Adrenal gland (tissue), 12 donors: ENCODE data around the gene SFXN5. TPM values are rescaled to one million over a fixed set of nuclear protein-coding genes. Genes with fewer than 3 reads are reported as not detected.

Experiments used
- DNase-seq, 7 donors: peaks; one replicate each; pipeline ENCODE4 v3.0.0-alpha.2; 2019 to 2020
- H3K27ac ChIP-seq, 5 donors: fragments of 200-600 bp; sonication (generic) in 4 of 5; 1 replicate in 3 of 5; 2 replicates in 2 of 5; pipeline versions ENCODE4 v1.5.1 to v1.8.0; 2016 to 2020; ENCODE audit warnings: mild to moderate bottlenecking in 1 of 5
- H3K27me3 ChIP-seq: fragments of 200-600 bp; 2 replicates; pipeline ENCODE4 v1.8.0; 2021
- H3K36me3 ChIP-seq, 2 donors: fragments of 200-600 bp; replicated peaks in 1 of 2; 1 replicate in 1 of 2; 2 replicates in 1 of 2; pipeline versions ENCODE4 v1.5.1 to v1.8.0; 2018 to 2022
- H3K4me1 ChIP-seq, 2 donors: fragments of 200-600 bp; replicated peaks in 1 of 2; 1 replicate in 1 of 2; 2 replicates in 1 of 2; pipeline versions ENCODE4 v1.5.1 to v1.8.0; 2018 to 2021
- H3K4me3 ChIP-seq, 4 donors: fragments of 200-600 bp; sonication (generic) in 3 of 4; one replicate each; pipeline ENCODE4 v1.5.1; 2016 to 2018
- H3K9me3 ChIP-seq, 3 donors: fragments of 200-600 bp; sonication (generic) in 1 of 3; replicated peaks in 1 of 3; 1 replicate in 2 of 3; 2 replicates in 1 of 3; pipeline versions ENCODE4 v1.5.1 to v1.8.0; 2016 to 2021
- CTCF ChIP-seq, 6 experiments: fragments of 450-650 bp in 4 of 6; fragments of 200-600 bp in 2 of 6; sonication (generic) in 1 of 6; IDR thresholded peaks; 1 replicate in 5 of 6; 2 replicates in 1 of 6; pipeline versions ENCODE4 v1.5.1 to v1.8.0; 2016 to 2021; ENCODE audit warnings: antibody characterized with exemption in 6 of 6, mild to moderate bottlenecking in 2 of 6, moderate library complexity in 1 of 6
- POLR2A ChIP-seq, 2 donors: fragments of 450-650 bp; IDR thresholded peaks; one replicate each; pipeline ENCODE4 v1.6.1; 2017; ENCODE audit warnings: antibody characterized with exemption in 2 of 2, mild to moderate bottlenecking in 2 of 2, moderate library complexity in 1 of 2
- WGBS, 4 donors: extraction: QIAGEN DNeasy Blood & Tissue Kit in 2 of 4; methylation state at CpG; one replicate each; pipeline versions ENCODE4 v1.1.5 to v1.1.7; 2013 to 2017; 5-methylcytosine and 5-hydroxymethylcytosine counted together
- intact Hi-C, 2 donors: fragments of 100-400 bp; cut with DNase I; formaldehyde crosslinking; loops; one replicate each; pipeline versions ENCODE4 v1.14.1 to v1.15.0; 2022 to 2023
- polyA plus RNA-seq, 3 donors: library from polyadenylated mRNA; stranded (reverse); fragments of 200-250 nt in 2 of 3; fragments of 350-450 nt in 1 of 3; fragmentation: Illumina TruSeq in 1 of 3; extraction: RNeasy Lipid Tissue Mini Kit (QIAGEN cat#74804) in 1 of 3; gene quantifications; one replicate each; pipeline ENCODE4 v1.2.3, GENCODE V29; 2013 to 2014
- total RNA-seq, 9 donors: library from RNA; depleted of rRNA in 4 of 9; stranded (reverse); fragments of >200 nt in 4 of 9; fragments of 120-200 nt in 1 of 9; fragmentation: NEBNext Ultra II Directional in 1 of 9; extraction: Animal tissue kit (Norgen Biotek cat#: 25700) in 1 of 9; gene quantifications; one replicate each; pipeline versions ENCODE4 v1.1.0 to v1.2.4, GENCODE V29; 2013 to 2023
- donor health status: healthy with polysubstance abuse.
- donor health status: Bipolar disorder and iron deficiency.
- donor health status: DM: yes; HTN: yes; CAD: no.
- donor health status: DM: no; HTN: no; CAD: no.
- donor health status: DM: no; HTN: no; CAD: no.
- donor health status: DM: yes; HTN: yes; CAD: no.

SFXN5 gene
- total and polyA plus RNA-seq, 12 donors = 12.2 to 56.5 (median 32.7) TPM

DNA sequence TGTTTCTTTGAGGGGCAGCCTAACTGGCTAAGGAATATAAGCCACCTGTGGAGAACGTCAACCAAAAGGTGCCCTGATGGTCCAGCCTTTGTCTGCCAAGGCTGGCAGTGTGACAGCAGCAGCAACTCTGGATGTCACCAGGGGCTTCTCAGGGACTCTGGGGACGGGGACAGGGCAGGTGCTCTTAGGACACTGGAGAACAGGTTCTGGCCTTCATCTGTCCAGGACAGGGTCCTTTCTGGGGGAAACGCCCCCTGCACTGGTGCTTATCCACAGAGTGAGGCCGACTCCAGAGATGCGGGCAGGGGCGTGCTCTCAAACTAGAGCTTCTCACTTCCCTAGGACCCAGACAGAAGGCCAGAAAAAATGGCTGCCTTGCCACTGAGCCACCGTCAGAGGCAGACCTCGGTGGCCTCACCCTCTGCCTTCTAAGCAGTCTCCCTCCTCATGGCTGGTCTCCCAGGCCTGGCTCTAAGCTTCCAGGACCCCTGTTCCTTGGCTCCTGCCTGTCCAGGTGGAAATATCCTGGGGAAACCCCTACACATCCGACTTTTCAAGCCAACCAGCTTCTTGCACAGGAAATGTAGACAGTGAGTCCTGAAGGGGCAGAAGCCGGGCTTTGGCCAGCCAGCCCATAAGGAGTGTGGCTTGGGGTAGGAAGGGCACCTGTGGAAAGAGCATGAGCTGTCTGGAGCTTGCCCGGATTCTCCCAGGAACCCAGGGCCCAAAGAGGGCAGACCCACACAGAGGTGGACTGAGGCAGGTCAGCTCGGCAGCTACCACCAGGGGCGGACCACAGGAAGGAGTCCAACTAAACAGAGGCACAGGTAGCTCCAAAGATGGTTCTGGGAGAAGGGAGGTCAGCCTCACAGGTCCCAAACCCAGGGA is 11.3 kb upstream of the SFXN5 start:
- Histone ChIP-seq H3K36me3 (peaks cover 0 to 22% of the 10 kb centered on the region in 2 donors), H3K4me3 (no peak overlapping the region), H3K27me3 (no peaks in the 10 kb centered on the region), H3K27ac (no peak overlapping the region), H3K4me1 (peaks cover 0 to 5% of the 10 kb centered on the region in 2 donors), H3K9me3 (no peaks in the 10 kb centered on the region)
- TF ChIP-seq POLR2A (IDR thresholded peaks at IDR 0.05) (no peak), CTCF (IDR thresholded peaks at IDR 0.05) (no peak)
- DNase-seq = no peak
- intact Hi-C loops = loop anchor here in 1 of 2 donors (5.0 kb wide), 1 partner anchor 190 kb away; no protein-coding TSS in a partner anchor
- WGBS, 4 donors = 84 to 91% (median 87%) methylated on average over 6 to 13 of the region's 13 CpGs

GRCh38 chr2:73081181-73081671 is 9.7 kb upstream of the SFXN5 start:
- DNase-seq = no peak
- Histone ChIP-seq H3K4me3 (no peak overlapping the region), H3K4me1 (peaks cover 0 to 5% of the 10 kb centered on the region in 2 donors), H3K27ac (no peak overlapping the region), H3K36me3 (peaks cover 0 to 10% of the 10 kb centered on the region in 2 donors), H3K27me3 (no peaks in the 10 kb centered on the region), H3K9me3 (no peaks in the 10 kb centered on the region)
- intact Hi-C loops = loop anchor here in 1 of 2 donors (5.0 kb wide), 1 partner anchor 189 kb away; no protein-coding TSS in a partner anchor
- WGBS, 4 donors = 86 to 90% (median 88%) methylated on average over 16 of the region's 16 CpGs
- TF ChIP-seq POLR2A (IDR thresholded peaks at IDR 0.05) (no peak), CTCF (IDR thresholded peaks at IDR 0.05) (no peak)

DNA sequence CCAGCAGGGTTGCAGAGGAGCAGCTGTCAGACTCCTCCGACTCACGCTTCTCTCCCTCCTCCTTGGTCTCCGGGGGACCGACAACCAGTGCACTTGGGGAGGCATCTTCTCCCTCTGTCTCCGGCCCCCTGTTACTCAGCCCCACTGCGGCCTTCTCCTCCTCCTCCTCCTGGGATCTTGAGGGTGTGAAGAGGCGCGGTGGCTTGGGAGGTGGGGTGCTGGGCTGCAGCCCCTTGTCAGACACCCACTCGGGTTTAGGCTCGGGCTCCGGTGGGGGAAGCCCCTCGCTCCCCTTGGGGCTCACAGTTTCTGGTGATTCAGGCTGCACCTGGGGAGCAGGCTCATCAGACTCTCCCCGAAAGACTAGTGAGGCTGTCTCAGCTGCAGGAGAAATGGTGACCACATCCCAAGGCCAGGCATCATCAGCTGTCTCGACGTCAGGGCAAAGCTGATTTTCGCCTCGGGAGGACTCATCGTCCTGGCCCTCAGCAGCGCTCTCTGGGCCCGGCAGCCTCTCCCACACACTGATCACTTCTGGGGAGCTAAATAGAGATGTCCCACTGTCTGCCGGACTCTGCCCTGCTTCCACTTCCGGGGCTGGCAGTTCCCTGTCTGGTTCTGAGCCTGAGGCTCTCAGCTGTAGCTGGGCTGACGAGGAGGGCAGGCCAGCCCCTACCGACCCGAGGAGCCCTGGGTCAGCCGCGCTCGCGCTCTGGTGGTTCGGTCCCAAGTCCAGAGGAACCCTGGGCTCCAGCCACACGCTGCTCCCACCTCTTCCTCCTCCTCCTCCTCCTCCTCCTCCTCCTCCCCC is 9.0 kb upstream of the SFXN5 start:
- Histone ChIP-seq H3K4me1 (peaks cover 0 to 2% of the 10 kb centered on the region in 2 donors), H3K4me3 (no peak overlapping the region), H3K27ac (no peak overlapping the region), H3K9me3 (no peaks in the 10 kb centered on the region), H3K27me3 (no peaks in the 10 kb centered on the region), H3K36me3 (peaks cover 0 to 12% of the 10 kb centered on the region in 2 donors)
- WGBS, 4 donors = 83 to 90% (median 87%) methylated on average over 14 to 31 of the region's 31 CpGs
- intact Hi-C loops = loop anchor here in 1 of 2 donors (5.0 kb wide), 1 partner anchor 188 kb away; no protein-coding TSS in a partner anchor
- TF ChIP-seq POLR2A (IDR thresholded peaks at IDR 0.05) = no peak
- TF ChIP-seq CTCF (IDR thresholded peaks at IDR 0.05) = no peak
- peak in 1 of 7 donors; percentile 32 for DNase-seq

GRCh38 chr2:73079636-73080035 is 8.1 kb upstream of the SFXN5 start:
- peaks cover 0 to 21% of the 10 kb centered on the region in 2 donors for H3K36me3 ChIP-seq
- no peaks in the 10 kb centered on the region for H3K4me1 ChIP-seq
- no peak overlapping the region for H3K27ac ChIP-seq
- no peak overlapping the region for H3K4me3 ChIP-seq
- H3K27me3 ChIP-seq = no peaks in the 10 kb centered on the region
- intact Hi-C loops = loop anchor here (5.0 kb wide), 2 partner anchors 87 to 187 kb away; no protein-coding TSS in a partner anchor
- 87 to 90% (median 89%) methylated on average over 6 to 9 of the region's 9 CpGs for WGBS, 4 donors
- TF ChIP-seq CTCF (IDR thresholded peaks at IDR 0.05) (no peak), POLR2A (IDR thresholded peaks at IDR 0.05) (no peak)
- H3K9me3 ChIP-seq = no peaks in the 10 kb centered on the region
- DNase-seq = no peak
